HepG2 (cell line): ENCODE measurements around the gene ERICH3. TPM values are rescaled to one million over a fixed set of nuclear protein-coding genes. Genes with fewer than 3 reads are reported as not detected.

Experiments
- ATAC-seq: fragments of 200-7000 bp; cut with Tn5 transposase; 3 replicates; pipeline ENCODE4 v1.9.1; 2020; ENCODE audit warnings: mild to moderate bottlenecking, moderate library complexity
- BruUV-seq: library from RNA; stranded (reverse); fragments of 400-500 nt; replicated peaks from 2 replicates; lab custom pipeline; 2021; lab: Mats Ljungman, UMichigan
- CTCF ChIA-PET: fragments of 300-600 bp; formaldehyde crosslinking; extraction: SDS; loops from one replicate; lab custom pipeline; 2021; ENCODE audit warnings: low total read pairs, inconsistent platforms, low intra/inter-chr PET ratio; lab: Yijun Ruan, JAX
- POLR2A ChIA-PET: fragments of 350-600 bp; sonication (Branson Sonifier 250); formaldehyde crosslinking; loops from one replicate; lab custom pipeline; 2020; ENCODE audit warnings: antibody characterized with exemption, inconsistent platforms; lab: Yijun Ruan, JAX
- DNase-seq: peaks from one replicate; pipeline ENCODE4 v3.0.0-alpha.2; 2015; ENCODE audit warnings: low spot score
- FAIRE-seq: peaks from 3 replicates; lab custom pipeline; 2011; peaks lifted over from hg19 to GRCh38; lab: Jason Lieb, UNC
- H2AFZ ChIP-seq: one replicate; pipeline ENCODE4 v1.6.1; 2011; ENCODE audit warnings: low read length, inconsistent platforms
- H3K27ac ChIP-seq: fragments of 300-600 bp; 3 replicates; pipeline ENCODE4 v1.8.0; 2011; ENCODE audit warnings: mixed run types, mild to moderate bottlenecking, mixed read lengths, low read length, inconsistent platforms; ENCODE audit not compliant: insufficient read depth; ENCODE audit errors: extremely low read length
- H3K27me3 ChIP-seq, 2 experiments: fragments of 200-600 bp in 1 of 2; 2 replicates in 1 of 2; 3 replicates in 1 of 2; pipeline versions ENCODE4 v1.6.0 to v1.8.0; 2011; ENCODE audit warnings: low read length in 2 of 2, mild to moderate bottlenecking in 2 of 2, moderate library complexity in 2 of 2, inconsistent platforms in 1 of 2; ENCODE audit not compliant: insufficient read depth in 2 of 2, control insufficient read depth in 1 of 2
- H3K36me3 ChIP-seq, 2 experiments: fragments of 200-600 bp in 1 of 2; replicated peaks in 1 of 2; 2 replicates in 1 of 2; 3 replicates in 1 of 2; pipeline versions ENCODE4 v1.5.1 to v1.8.0; 2011; ENCODE audit warnings: low read length in 2 of 2, inconsistent platforms in 1 of 2; ENCODE audit not compliant: insufficient read depth in 2 of 2, control insufficient read depth in 1 of 2
- H3K4me1 ChIP-seq: 2 replicates; pipeline ENCODE4 v1.5.1; 2012; ENCODE audit warnings: low read length, inconsistent platforms; ENCODE audit not compliant: insufficient read depth
- H3K4me2 ChIP-seq: 2 replicates; pipeline ENCODE4 v1.6.0; 2011; ENCODE audit warnings: low read depth, low read length, inconsistent platforms
- H3K4me3 ChIP-seq, 3 experiments: fragments of 200-600 bp in 1 of 3; sonication (generic), shearing (Covaris generic) in 1 of 3; replicated peaks in 1 of 3; 2 replicates each; pipeline ENCODE4 v1.5.1; 2011 to 2016; ENCODE audit warnings: low read length in 3 of 3, inconsistent platforms in 2 of 3, low read depth in 2 of 3, mild to moderate bottlenecking in 2 of 3, control low read depth in 1 of 3, mixed read lengths in 1 of 3; ENCODE audit not compliant: insufficient read depth in 1 of 3
- H3K79me2 ChIP-seq: one replicate; pipeline ENCODE4 v1.6.1; 2011; ENCODE audit warnings: low read length, inconsistent platforms; ENCODE audit not compliant: insufficient read depth
- H3K9ac ChIP-seq: 2 replicates; pipeline ENCODE4 v1.6.0; 2011; ENCODE audit warnings: mild to moderate bottlenecking, low read depth, low read length, inconsistent platforms; ENCODE audit not compliant: insufficient read depth
- H3K9me3 ChIP-seq: 2 replicates; pipeline ENCODE4 v1.5.1; 2012; ENCODE audit warnings: mild to moderate bottlenecking, low read length
- H4K20me1 ChIP-seq: 2 replicates; pipeline ENCODE4 v1.6.0; 2011; ENCODE audit warnings: inconsistent platforms, mild to moderate bottlenecking, low read length, moderate library complexity; ENCODE audit not compliant: insufficient read depth
- ARNT ChIP-seq: fragments of 450-650 bp; IDR thresholded peaks from 2 replicates; pipeline ENCODE4 v1.6.1; 2017
- CBX1 ChIP-seq: IDR thresholded peaks from one replicate; pipeline ENCODE4 v1.6.1; 2016; ENCODE audit warnings: antibody characterized with exemption, low read depth
- HNF4A ChIP-seq: sonication (generic); formaldehyde crosslinking; IDR thresholded peaks from 2 replicates; pipeline ENCODE4 v1.4.0; 2020; ENCODE audit warnings: missing genetic modification reagents
- MTERF4 ChIP-seq: sonication (generic); formaldehyde crosslinking; IDR thresholded peaks from 2 replicates; pipeline ENCODE4 v1.8.0; 2023; ENCODE audit warnings: mild to moderate bottlenecking, missing genetic modification reagents
- SAFB2 ChIP-seq: sonication (generic); formaldehyde crosslinking; IDR thresholded peaks from 2 replicates; pipeline ENCODE4 v1.5.1; 2020; ENCODE audit warnings: missing genetic modification reagents, low read depth, mild to moderate bottlenecking, borderline replicate concordance
- TBL1XR1 ChIP-seq: fragments of 150-350 bp; IDR thresholded peaks from 2 replicates; pipeline ENCODE4 v1.6.1; 2014; ENCODE audit warnings: borderline replicate concordance, low read length; ENCODE audit not compliant: partially characterized antibody
- ZNF207 ChIP-seq: fragments of 450-650 bp; IDR thresholded peaks from 2 replicates; pipeline ENCODE4 v1.6.1; 2016; ENCODE audit warnings: antibody characterized with exemption, borderline replicate concordance
- ZNF232 ChIP-seq: sonication (generic); formaldehyde crosslinking; IDR thresholded peaks from 2 replicates; pipeline ENCODE4 v1.4.0; 2020; ENCODE audit warnings: missing genetic modification reagents, borderline replicate concordance
- ZNF746 ChIP-seq: sonication (generic); formaldehyde crosslinking; IDR thresholded peaks from 2 replicates; pipeline ENCODE4 v1.8.0; 2022; ENCODE audit warnings: mild to moderate bottlenecking, missing genetic modification reagents
- WGBS: methylation state at CpG from one replicate; pipeline ENCODE4 v1.1.6; 2017; ENCODE audit warnings: low lambda C conversion rate; 5-methylcytosine and 5-hydroxymethylcytosine counted together
- in situ Hi-C: cut with HindIII; loops from 2 replicates; pipeline ENCODE4 v1.10.0; 2017; ENCODE audit warnings: low pct_unique_long_range_greater_than_20kb; ENCODE audit not compliant: extremely low pct_ligation_motif_present
- intact Hi-C: fragments of 100-400 bp; cut with micrococcal nuclease; formaldehyde crosslinking; loops from one replicate; pipeline ENCODE4 v1.10.0; 2022; ENCODE audit not compliant: unreplicated experiment
- polyA plus RNA-seq, 8 experiments: library from polyadenylated mRNA; depleted of rRNA in 3 of 8; stranded (reverse) in 7 of 8; unstranded in 1 of 8; fragments of >200 nt; fragmentation: Illumina TruSeq in 4 of 8; extraction: Trizol in 4 of 8; gene quantifications; 2 replicates each; pipeline versions ENCODE4 v1.2.1 to v1.2.3, GENCODE V29; 2011 to 2016; ENCODE audit warnings: low read depth in 4 of 8, missing spikeins in 1 of 8, mixed read lengths in 1 of 8; ENCODE audit not compliant: insufficient read depth in 1 of 8
- total RNA-seq, 5 experiments: library from RNA; depleted of rRNA; stranded (reverse); fragments of >200 nt; fragmentation: Illumina TruSeq; extraction: Trizol; gene quantifications; 2 replicates each; pipeline ENCODE4 v1.2.3, GENCODE V29; 2016; ENCODE audit warnings: low read depth in 1 of 5
- TF ChIP-seq, protein P1 (sequence below): sonication (generic); formaldehyde crosslinking; IDR thresholded peaks from 2 replicates; pipeline ENCODE4 v1.4.0; 2020; ENCODE audit warnings: mild to moderate bottlenecking, missing genetic modification reagents, borderline replicate concordance

The ERICH3 gene
- total and polyA plus RNA-seq, 2 of the 13 experiments (the other 11 are each of a cell fraction or from before 2014, with no cell fraction given), result 0.03 TPM; not detected in 1

DNA sequence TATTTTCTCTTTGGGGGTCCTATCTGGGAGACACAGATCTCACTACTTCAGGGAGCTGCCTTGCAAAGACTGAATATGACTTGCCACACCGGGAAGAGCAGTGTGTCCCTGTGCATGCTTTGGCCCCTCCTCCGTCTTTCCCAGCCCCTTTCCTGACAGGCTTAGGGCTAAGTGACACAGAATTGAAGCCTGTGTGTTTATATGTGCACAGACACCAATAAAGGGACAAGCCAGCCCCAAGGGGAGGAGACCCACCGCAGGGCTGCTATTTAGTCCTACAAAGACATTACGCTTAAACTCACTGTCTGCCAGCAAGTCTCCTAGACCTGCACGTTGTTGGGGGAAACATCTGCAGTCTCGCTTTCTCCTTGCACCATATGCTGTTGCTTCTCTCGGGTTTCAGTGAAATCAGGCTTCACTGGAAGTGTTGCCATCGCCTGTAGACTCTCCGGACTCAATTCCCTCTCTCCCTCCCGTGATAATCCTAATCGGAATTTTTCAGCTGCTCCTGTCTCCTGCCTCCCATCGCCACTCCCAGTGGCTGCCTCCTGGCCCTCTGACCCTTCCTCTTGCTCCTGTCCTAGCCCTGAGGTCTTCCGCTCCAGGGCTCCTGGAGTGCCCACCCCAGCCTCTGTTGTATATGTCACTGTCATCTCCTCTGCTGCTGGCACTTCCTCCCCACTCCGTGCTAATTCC, 102.6 kb downstream of the ERICH3 start:
- peaks cover 0 to 10% of the 10 kb centered on the region in 2 experiments; a peak in 2 of 5 replicates for H3K27me3 ChIP-seq
- no peaks in the 10 kb centered on the region for H3K36me3 ChIP-seq
- H3K79me2 ChIP-seq, result no peaks in the 10 kb centered on the region
- DNase-seq (no peak), ATAC-seq (peak; percentile 43), FAIRE-seq (no peak)
- no peak overlapping the region for H3K27ac ChIP-seq
- WGBS, result 11% methylated on average over 11 of the region's 14 CpGs
- ChIA-PET CTCF (no interaction called here), POLR2A (no interaction called here)
- in situ Hi-C loops (no loop called here), intact Hi-C loops (no loop called here)
- H3K9ac ChIP-seq, result no peak overlapping the region
- no peaks in the 10 kb centered on the region for H3K9me3 ChIP-seq
- TF ChIP-seq HNF4A (CRISPR knock-in tag), result no peak
- TF ChIP-seq, protein P1, sequence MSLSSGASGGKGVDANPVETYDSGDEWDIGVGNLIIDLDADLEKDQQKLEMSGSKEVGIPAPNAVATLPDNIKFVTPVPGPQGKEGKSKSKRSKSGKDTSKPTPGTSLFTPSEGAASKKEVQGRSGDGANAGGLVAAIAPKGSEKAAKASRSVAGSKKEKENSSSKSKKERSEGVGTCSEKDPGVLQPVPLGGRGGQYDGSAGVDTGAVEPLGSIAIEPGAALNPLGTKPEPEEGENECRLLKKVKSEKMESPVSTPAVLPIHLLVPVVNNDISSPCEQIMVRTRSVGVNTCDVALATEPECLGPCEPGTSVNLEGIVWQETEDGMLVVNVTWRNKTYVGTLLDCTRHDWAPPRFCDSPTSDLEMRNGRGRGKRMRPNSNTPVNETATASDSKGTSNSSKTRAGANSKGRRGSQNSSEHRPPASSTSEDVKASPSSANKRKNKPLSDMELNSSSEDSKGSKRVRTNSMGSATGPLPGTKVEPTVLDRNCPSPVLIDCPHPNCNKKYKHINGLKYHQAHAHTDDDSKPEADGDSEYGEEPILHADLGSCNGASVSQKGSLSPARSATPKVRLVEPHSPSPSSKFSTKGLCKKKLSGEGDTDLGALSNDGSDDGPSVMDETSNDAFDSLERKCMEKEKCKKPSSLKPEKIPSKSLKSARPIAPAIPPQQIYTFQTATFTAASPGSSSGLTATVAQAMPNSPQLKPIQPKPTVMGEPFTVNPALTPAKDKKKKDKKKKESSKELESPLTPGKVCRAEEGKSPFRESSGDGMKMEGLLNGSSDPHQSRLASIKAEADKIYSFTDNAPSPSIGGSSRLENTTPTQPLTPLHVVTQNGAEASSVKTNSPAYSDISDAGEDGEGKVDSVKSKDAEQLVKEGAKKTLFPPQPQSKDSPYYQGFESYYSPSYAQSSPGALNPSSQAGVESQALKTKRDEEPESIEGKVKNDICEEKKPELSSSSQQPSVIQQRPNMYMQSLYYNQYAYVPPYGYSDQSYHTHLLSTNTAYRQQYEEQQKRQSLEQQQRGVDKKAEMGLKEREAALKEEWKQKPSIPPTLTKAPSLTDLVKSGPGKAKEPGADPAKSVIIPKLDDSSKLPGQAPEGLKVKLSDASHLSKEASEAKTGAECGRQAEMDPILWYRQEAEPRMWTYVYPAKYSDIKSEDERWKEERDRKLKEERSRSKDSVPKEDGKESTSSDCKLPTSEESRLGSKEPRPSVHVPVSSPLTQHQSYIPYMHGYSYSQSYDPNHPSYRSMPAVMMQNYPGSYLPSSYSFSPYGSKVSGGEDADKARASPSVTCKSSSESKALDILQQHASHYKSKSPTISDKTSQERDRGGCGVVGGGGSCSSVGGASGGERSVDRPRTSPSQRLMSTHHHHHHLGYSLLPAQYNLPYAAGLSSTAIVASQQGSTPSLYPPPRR (CRISPR knock-in tag), result no peak
- no peak for TF ChIP-seq ZNF207
- TF ChIP-seq MTERF4, result no peak
- no peak for TF ChIP-seq CBX1
- no peak for TF ChIP-seq SAFB2 (CRISPR knock-in tag)
- no peak for TF ChIP-seq ZNF232 (CRISPR knock-in tag)
- no peak for TF ChIP-seq ARNT
- no peak for TF ChIP-seq TBL1XR1
- no peak for TF ChIP-seq ZNF746 (CRISPR knock-in tag)
- H2AFZ ChIP-seq, result no peak overlapping the region
- no peak overlapping the region for H3K4me3 ChIP-seq
- BruUV-seq, result no TSS peak
- H3K4me1 ChIP-seq, result no peaks in the 10 kb centered on the region
- no peak overlapping the region for H3K4me2 ChIP-seq
- H4K20me1 ChIP-seq, result no peaks in the 10 kb centered on the region
